AG10803 (cell line): ENCODE results near the gene ZWILCH.

Source experiments
- DNase-seq: peaks from one replicate; pipeline ENCODE4 v3.0.0; 2010; ENCODE audit warnings: low read depth
- H3K4me3 ChIP-seq: 2 replicates; pipeline ENCODE4 v1.5.1; 2011; ENCODE audit warnings: mild to moderate bottlenecking, low read length, control low read depth
- TF ChIP-seq, protein P1 (sequence below): conservative IDR thresholded peaks from 2 replicates; pipeline ENCODE4 v1.5.1; 2011; ENCODE audit warnings: mild to moderate bottlenecking, low read length, control low read depth, inconsistent platforms

The ZWILCH gene

GRCh38 chr15:66482539-66482938, 22.6 kb upstream of the ZWILCH start:
- no peak overlapping the region for H3K4me3 ChIP-seq
- TF ChIP-seq, protein P1, sequence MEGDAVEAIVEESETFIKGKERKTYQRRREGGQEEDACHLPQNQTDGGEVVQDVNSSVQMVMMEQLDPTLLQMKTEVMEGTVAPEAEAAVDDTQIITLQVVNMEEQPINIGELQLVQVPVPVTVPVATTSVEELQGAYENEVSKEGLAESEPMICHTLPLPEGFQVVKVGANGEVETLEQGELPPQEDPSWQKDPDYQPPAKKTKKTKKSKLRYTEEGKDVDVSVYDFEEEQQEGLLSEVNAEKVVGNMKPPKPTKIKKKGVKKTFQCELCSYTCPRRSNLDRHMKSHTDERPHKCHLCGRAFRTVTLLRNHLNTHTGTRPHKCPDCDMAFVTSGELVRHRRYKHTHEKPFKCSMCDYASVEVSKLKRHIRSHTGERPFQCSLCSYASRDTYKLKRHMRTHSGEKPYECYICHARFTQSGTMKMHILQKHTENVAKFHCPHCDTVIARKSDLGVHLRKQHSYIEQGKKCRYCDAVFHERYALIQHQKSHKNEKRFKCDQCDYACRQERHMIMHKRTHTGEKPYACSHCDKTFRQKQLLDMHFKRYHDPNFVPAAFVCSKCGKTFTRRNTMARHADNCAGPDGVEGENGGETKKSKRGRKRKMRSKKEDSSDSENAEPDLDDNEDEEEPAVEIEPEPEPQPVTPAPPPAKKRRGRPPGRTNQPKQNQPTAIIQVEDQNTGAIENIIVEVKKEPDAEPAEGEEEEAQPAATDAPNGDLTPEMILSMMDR = no peak
- no peak for DNase-seq

- H3K4me3 ChIP-seq = no peak overlapping the region
- TF ChIP-seq, protein P1 = no peak
- DNase-seq = peak; percentile 88
These were observed 22.0 kb upstream of the ZWILCH start for GRCh38 chr15:66483131-66483566.

DNA sequence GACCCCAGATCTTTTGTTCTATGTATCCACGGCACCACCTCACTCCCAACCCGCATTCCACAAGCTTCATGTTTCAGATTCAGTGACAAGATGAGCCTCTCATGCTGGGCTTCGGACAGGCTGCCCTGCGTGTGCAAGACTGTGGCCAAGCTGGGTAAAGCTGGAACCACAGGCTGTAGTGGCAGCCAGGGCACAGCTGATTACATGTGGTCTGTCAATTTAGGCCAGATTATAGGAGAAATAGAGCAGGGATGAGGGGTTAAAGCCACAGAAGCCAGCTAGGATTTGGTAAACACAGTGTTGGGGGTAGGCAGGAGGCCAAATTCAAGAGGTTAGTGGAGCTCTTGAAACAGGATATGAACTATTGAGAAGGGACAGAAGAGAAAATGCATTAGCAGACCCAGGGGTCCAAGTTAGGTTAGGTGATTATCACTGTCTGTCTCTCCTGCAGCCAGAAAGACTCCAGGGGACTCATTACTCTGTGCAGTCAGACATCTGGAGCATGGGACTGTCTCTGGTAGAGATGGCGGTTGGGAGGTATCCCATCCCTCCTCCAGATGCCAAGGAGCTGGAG, 20.5 kb upstream of the ZWILCH start:
- TF ChIP-seq, protein P1 = no peak
- H3K4me3 ChIP-seq = no peak overlapping the region
- no peak for DNase-seq

DNA sequence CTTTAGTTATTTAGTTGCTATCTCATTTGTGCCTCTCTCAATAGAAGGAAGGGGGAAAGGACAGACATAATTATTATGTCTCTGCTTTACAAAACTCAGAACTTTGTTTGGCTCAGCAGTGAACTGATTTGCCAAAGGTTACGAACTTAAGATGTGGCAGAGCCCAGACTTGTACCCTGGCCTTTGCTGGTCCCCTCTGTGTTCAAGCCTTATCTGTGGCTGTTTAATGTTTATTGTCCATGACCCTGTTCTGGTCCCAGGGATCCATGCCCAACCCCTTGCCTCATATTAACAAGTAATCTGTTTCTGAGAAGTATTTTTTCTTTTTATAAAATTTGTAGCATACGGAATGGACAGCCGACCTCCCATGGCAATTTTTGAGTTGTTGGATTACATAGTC, 18.2 kb upstream of the ZWILCH start:
- TF ChIP-seq, protein P1 = no peak
- DNase-seq = no peak
- no peak overlapping the region for H3K4me3 ChIP-seq

- TF ChIP-seq, protein P1 = no peak
- H3K4me3 ChIP-seq = no peak overlapping the region
- no peak for DNase-seq
These were observed 16.6 kb upstream of the ZWILCH start for GRCh38 chr15:66488525-66488924.

DNA sequence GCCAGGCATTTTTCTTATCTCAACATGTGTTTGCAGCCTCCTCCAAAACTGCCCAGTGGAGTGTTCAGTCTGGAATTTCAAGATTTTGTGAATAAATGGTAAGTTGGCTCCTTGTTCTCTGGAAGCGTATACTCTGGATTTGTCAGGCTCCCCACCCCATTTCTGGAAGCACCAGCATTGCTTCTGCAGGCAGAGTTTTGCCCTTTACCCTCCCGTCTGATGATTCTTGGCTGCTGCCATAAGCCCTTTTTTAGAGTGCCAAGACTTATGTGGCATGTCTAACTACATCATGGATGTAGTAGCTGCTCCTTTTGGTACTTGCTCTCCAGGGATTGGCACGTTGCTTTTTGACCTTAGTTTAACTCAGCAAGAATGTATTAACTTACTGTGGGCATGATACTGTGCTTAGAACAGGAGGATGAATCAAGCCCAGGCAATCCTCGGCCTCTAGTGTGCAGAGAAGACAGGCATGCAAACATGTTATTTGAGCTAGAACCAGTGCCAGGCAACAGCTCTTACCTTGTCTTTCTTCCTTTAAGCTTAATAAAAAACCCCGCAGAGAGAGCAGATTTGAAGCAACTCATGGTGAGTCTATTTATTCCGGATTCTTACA, 15.8 kb upstream of the ZWILCH start:
- H3K4me3 ChIP-seq = no peak overlapping the region
- no peak for DNase-seq
- TF ChIP-seq, protein P1 = no peak

- TF ChIP-seq, protein P1 = no peak
- DNase-seq = no peak
- no peak overlapping the region for H3K4me3 ChIP-seq
These were observed 13.3 kb upstream of the ZWILCH start for GRCh38 chr15:66491846-66492245.
